ENCODE measurements around the gene CAMKK2. TPM values are rescaled to one million over a fixed set of nuclear protein-coding genes. Genes with fewer than 3 reads are reported as not detected.

The CAMKK2 gene
- total RNA-seq, 1 experiment from 2014 or later = 24.7 TPM

- H3K79me1 ChIP-seq (ENCODE audit: insufficient read depth, low read depth, low read length, poor library complexity, severe bottlenecking) = no peaks in the 10 kb centered on the region
- no peak overlapping the region for H3K27ac ChIP-seq (ENCODE audit: insufficient read length, low read depth, low read length)
- H3K27me3 ChIP-seq (ENCODE audit: insufficient read depth, low read length) = no peaks in the 10 kb centered on the region
- H3K4me3 Mint-ChIP-seq = no peak overlapping the region
- no peak overlapping the region for H3K4me2 ChIP-seq (ENCODE audit: insufficient read depth, insufficient read length, low read length)
- H2AFZ ChIP-seq (ENCODE audit: low read length) = no peak overlapping the region
- no peaks in the 10 kb centered on the region for H3K23me2 ChIP-seq (ENCODE audit: insufficient read length, low read depth, low read length, poor library complexity, severe bottlenecking)
- no peak for TF ChIP-seq CTCF (conservative IDR thresholded peaks at IDR 0.05)
- H2BK20ac ChIP-seq (ENCODE audit: low read depth, low read length, poor library complexity, severe bottlenecking) = no peak overlapping the region
- no peak overlapping the region for H3K9ac ChIP-seq (ENCODE audit: extremely low read depth, insufficient read length, low read length)
- no peak overlapping the region for H4K5ac ChIP-seq (ENCODE audit: insufficient read length, low read depth, low read length)
- peaks cover 25 to 33% of the 10 kb centered on the region in 2 experiments for H3K4me1 Mint-ChIP-seq
- H3K56ac ChIP-seq (ENCODE audit: insufficient read length, low read depth, low read length) = no peak overlapping the region
- H3K18ac ChIP-seq (ENCODE audit: insufficient read length, low read depth, low read length) = no peak overlapping the region
- peaks cover 4% of the 10 kb centered on the region for H4K20me1 ChIP-seq (ENCODE audit: control insufficient read depth, insufficient read depth, insufficient read length)
- no peak overlapping the region for H4K91ac ChIP-seq (ENCODE audit: insufficient read length, low read depth, low read length)
- H3K14ac ChIP-seq (ENCODE audit: insufficient read depth, low read length) = no peak overlapping the region; the same call in 1 of the 2 replicates
- H3K4ac ChIP-seq (ENCODE audit: low read depth, low read length) = no peak overlapping the region
- no peak overlapping the region for H2BK120ac ChIP-seq (ENCODE audit: low read depth, low read length, poor library complexity, severe bottlenecking)
- H4K8ac ChIP-seq (replicated peaks; ENCODE audit: insufficient read length, low read depth, low read length) = no peak overlapping the region
- peak overlapping the region; percentile 38 to 86 (median 74); a peak in 4 of 7 replicates for H3K27ac Mint-ChIP-seq
- no peak overlapping the region for H2BK15ac ChIP-seq (ENCODE audit: low read depth, low read length)
- no peak overlapping the region for H2BK12ac ChIP-seq (ENCODE audit: insufficient read length, low read depth, low read length)
- no CpG with 5 or more reads among the region's 10 CpGs for WGBS (ENCODE audit: extremely low coverage, insufficient read length, low lambda C conversion rate)
- H3K23ac ChIP-seq (ENCODE audit: insufficient read length, low read depth, low read length) = no peak overlapping the region
- H3K9me3 ChIP-seq (ENCODE audit: control insufficient read depth, low read depth, low read length) = no peaks in the 10 kb centered on the region
- H3K27me3 Mint-ChIP-seq (ENCODE audit: low read depth) = no peaks in the 10 kb centered on the region
- no peak overlapping the region for H3T11ph ChIP-seq (ENCODE audit: low read length)
- H3K4me1 ChIP-seq (ENCODE audit: insufficient read depth, low read length) = no peaks in the 10 kb centered on the region; the same call in 1 of the 2 replicates
- no peaks in the 10 kb centered on the region for H3K79me2 ChIP-seq (ENCODE audit: insufficient read depth, low read length)
- peaks cover under 1 to 19% (median 10%) of the 10 kb centered on the region in 3 experiments; a peak in 6 of 7 replicates for H3K36me3 Mint-ChIP-seq (ENCODE audit: insufficient read depth in 1 of 3, low read depth in 3 of 3)
- no peak overlapping the region for H2AK5ac ChIP-seq (ENCODE audit: insufficient read length, low read length)
- no peak overlapping the region for H2BK5ac ChIP-seq (ENCODE audit: insufficient read length, low read length)
- no peaks in the 10 kb centered on the region for H3K9me3 Mint-ChIP-seq
- no peak for DNase-seq
Measured at GRCh38 chr12:121279507-121279915, 17.0 kb downstream of the CAMKK2 start.
